Muscle layer of colon (tissue), 2 donors: Measurements from ENCODE around the gene OR6K3.

Experiments used
- H3K27ac ChIP-seq: one replicate; pipeline ENCODE4 v1.7.0; 2013; ENCODE audit warnings: low read depth, mild to moderate bottlenecking, low read length, moderate library complexity
- H3K27me3 ChIP-seq, 2 donors: one replicate each; pipeline ENCODE4 v1.7.0; 2013; ENCODE audit warnings: low read length in 2 of 2, mild to moderate bottlenecking in 2 of 2; ENCODE audit not compliant: insufficient read depth in 2 of 2, control insufficient read depth in 1 of 2
- H3K36me3 ChIP-seq: one replicate; pipeline ENCODE4 v1.7.0; 2013; ENCODE audit warnings: mild to moderate bottlenecking, low read length; ENCODE audit not compliant: insufficient read depth
- H3K4me1 ChIP-seq: one replicate; pipeline ENCODE4 v1.7.0; 2013; ENCODE audit warnings: mild to moderate bottlenecking, low read length; ENCODE audit not compliant: insufficient read depth
- H3K4me3 ChIP-seq, 2 donors: one replicate each; pipeline ENCODE4 v1.7.0; 2013; ENCODE audit warnings: low read length in 2 of 2, low read depth in 1 of 2, mild to moderate bottlenecking in 1 of 2, moderate library complexity in 1 of 2
- H3K9ac ChIP-seq: one replicate; pipeline ENCODE4 v1.7.0; 2013; ENCODE audit warnings: low read length
- H3K9me3 ChIP-seq: one replicate; pipeline ENCODE4 v1.7.0; 2013; ENCODE audit warnings: mild to moderate bottlenecking, low read length
- donor health status: abdominal sarcoma.
- donor health status: Adenocarcinoma of cecum.

Gene OR6K3

DNA sequence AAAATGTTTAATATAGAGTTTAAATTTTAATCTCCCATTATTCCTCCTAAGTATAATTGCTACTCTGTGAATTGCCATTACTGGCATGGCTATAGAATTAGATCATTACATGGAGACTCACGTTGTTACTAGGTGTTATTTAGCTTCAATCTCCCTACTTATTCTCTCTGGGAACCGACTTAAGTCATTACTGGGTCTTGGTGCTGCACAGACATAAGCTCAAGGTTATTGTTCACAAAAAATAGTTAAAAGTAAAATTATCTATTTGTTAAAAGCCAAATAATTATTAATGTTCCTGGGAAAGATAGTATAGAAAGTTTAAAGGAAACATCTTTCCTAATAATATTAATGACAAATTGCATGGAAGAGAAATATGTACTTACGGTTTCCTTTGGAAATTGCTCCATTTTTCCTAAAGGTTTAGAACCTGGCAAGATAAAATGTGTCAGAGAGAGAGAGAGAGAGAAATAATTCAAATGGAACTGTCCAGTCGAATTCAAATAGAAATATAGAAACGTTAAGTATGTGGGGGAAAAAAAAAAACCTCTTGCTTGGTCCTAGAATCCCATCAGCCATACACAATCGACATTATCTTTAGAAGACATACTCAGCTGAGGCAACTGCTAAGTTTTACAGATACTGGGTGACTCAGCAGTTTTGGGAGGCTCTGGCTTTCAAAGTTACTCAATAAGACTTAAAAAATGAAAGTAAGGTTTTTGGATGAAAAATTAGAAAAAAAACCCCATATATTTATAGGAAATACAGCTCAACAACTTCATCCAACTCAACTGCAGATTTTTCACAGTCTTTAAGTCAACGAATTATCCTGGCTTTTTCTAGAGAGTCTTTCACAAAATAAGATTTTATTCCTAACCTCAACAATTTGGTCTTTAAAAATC, 34.2 kb downstream of the OR6K3 start, which contains the start of gene SPTA1:
SPTA1 (minus strand) TSS at position 605 of the 899 bp plus-strand sequence; CDS start at position 407, 198 bp downstream.
- Histone ChIP-seq H3K27ac (no peak within 1 kb of the TSS), H3K4me3 (no peak within 1 kb of the TSS), H3K9ac (no peak within 1 kb of the TSS), H3K27me3 (no peaks in the 10 kb centered on the region), H3K4me1 (no peaks in the 10 kb centered on the region), H3K36me3 (no peaks in the 10 kb centered on the region), H3K9me3 (no peaks in the 10 kb centered on the region)

DNA sequence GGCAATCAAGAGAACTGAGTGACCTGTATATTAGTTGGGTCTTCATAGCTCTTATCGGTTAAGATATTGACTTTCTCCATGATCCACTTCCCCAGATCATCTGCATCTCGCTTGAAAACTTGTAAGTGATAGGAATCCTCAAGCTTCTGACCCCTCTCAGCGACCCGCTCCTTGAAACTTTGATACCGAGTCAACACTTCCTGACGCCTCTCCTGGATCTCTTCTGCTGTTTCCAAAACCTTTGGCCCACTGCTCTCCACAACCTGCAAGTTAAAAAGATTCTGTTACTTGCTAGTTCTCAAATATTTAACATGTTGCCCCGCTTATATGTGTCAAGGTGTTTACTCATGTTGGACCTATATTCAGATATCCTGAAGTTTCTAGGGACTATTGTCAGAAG, 35.4 kb downstream of the OR6K3 start:
- no peaks in the 10 kb centered on the region for H3K27me3 ChIP-seq
- H3K9me3 ChIP-seq: no peaks in the 10 kb centered on the region
- no peak overlapping the region for H3K4me3 ChIP-seq
- H3K36me3 ChIP-seq: no peaks in the 10 kb centered on the region
- no peak overlapping the region for H3K9ac ChIP-seq
- H3K4me1 ChIP-seq: no peaks in the 10 kb centered on the region
- no peak overlapping the region for H3K27ac ChIP-seq

- H3K36me3 ChIP-seq: no peaks in the 10 kb centered on the region
- no peaks in the 10 kb centered on the region for H3K4me1 ChIP-seq
- no peak overlapping the region for H3K4me3 ChIP-seq
- no peaks in the 10 kb centered on the region for H3K27me3 ChIP-seq
- no peak overlapping the region for H3K9ac ChIP-seq
- H3K9me3 ChIP-seq: no peaks in the 10 kb centered on the region
- H3K27ac ChIP-seq: no peak overlapping the region
Observed at GRCh38 chr1:158681606-158682005, 38.9 kb downstream of the OR6K3 start.

- Histone ChIP-seq H3K4me3 (no peak overlapping the region), H3K4me1 (no peaks in the 10 kb centered on the region), H3K27me3 (no peaks in the 10 kb centered on the region), H3K36me3 (no peaks in the 10 kb centered on the region), H3K9me3 (no peaks in the 10 kb centered on the region), H3K9ac (no peak overlapping the region), H3K27ac (no peak overlapping the region)
Observed at GRCh38 chr1:158679289-158679688, 41.2 kb downstream of the OR6K3 start.

GRCh38 chr1:158675563-158676323, 44.8 kb downstream of the OR6K3 start:
- no peaks in the 10 kb centered on the region for H3K36me3 ChIP-seq
- H3K4me1 ChIP-seq: no peaks in the 10 kb centered on the region
- no peak overlapping the region for H3K4me3 ChIP-seq

GRCh38 chr1:158674302-158674701, 46.2 kb downstream of the OR6K3 start:
- no peaks in the 10 kb centered on the region for H3K27me3 ChIP-seq
- H3K4me3 ChIP-seq: no peak overlapping the region
- no peak overlapping the region for H3K27ac ChIP-seq
- no peaks in the 10 kb centered on the region for H3K4me1 ChIP-seq
- no peak overlapping the region for H3K9ac ChIP-seq
- no peaks in the 10 kb centered on the region for H3K36me3 ChIP-seq
- no peaks in the 10 kb centered on the region for H3K9me3 ChIP-seq

More at GRCh38 chr1:158675563-158676323, 44.8 kb downstream of the OR6K3 start:
- H3K9me3 ChIP-seq: no peaks in the 10 kb centered on the region
- no peak overlapping the region for H3K9ac ChIP-seq
- no peaks in the 10 kb centered on the region for H3K27me3 ChIP-seq
- H3K27ac ChIP-seq: no peak overlapping the region
